ENCODE results near the gene CAP2.

Gene CAP2, protein sequence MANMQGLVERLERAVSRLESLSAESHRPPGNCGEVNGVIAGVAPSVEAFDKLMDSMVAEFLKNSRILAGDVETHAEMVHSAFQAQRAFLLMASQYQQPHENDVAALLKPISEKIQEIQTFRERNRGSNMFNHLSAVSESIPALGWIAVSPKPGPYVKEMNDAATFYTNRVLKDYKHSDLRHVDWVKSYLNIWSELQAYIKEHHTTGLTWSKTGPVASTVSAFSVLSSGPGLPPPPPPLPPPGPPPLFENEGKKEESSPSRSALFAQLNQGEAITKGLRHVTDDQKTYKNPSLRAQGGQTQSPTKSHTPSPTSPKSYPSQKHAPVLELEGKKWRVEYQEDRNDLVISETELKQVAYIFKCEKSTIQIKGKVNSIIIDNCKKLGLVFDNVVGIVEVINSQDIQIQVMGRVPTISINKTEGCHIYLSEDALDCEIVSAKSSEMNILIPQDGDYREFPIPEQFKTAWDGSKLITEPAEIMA

GRCh38 chr6:17392978-17393891 lies at the start of gene CAP2:
Gene CAP2 (plus strand): TSS chr6:17393595. CDS start chr6:17421556, 27,961 bp downstream.
- peak; percentile 65 for DNase-seq

- no peak for DNase-seq
Observed at GRCh38 chr6:17347012-17347411, 46.4 kb upstream of the CAP2 start.

DNA sequence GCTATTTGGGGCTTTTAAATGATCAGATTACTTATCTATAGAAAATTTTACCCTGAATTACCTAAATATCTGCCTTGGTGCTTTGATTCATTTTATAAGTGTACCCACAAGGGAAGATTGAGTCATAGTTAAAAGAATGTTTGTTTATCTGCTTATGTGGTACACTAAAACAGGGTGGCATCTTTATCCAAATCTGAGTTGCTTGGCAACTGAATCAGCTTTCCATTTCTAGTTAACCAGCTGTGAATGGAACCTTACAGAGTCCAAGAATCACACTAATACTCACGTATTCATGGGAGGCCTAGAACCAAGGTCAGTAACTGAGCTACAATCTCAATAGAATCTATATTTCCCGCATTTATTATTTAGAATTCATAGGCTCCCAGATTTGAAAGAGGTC lies 44.0 kb upstream of the CAP2 start:
- no peak for DNase-seq

DNA sequence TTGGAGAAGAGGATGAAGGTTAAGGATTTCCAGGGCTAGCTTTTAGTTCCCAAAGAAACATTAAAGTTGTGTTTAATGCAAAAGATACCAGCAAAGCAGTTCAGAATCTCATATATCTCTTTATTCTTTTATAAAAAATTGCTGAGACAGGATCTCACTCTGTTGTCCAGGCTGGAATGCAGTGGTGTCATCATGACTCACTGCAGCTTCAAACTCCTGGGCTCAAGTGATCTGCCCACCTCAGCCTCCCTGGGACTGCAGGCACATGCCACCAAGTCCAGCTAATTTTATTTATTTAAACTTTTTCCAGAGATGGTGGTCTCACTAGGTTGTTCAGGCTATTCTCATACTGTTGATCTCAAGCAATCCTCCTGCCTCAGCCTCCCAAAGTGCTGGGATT lies 41.1 kb upstream of the CAP2 start:
- peak; percentile 32 for DNase-seq

GRCh38 chr6:17353440-17354175 lies 39.8 kb upstream of the CAP2 start:
- no peak for DNase-seq

DNA sequence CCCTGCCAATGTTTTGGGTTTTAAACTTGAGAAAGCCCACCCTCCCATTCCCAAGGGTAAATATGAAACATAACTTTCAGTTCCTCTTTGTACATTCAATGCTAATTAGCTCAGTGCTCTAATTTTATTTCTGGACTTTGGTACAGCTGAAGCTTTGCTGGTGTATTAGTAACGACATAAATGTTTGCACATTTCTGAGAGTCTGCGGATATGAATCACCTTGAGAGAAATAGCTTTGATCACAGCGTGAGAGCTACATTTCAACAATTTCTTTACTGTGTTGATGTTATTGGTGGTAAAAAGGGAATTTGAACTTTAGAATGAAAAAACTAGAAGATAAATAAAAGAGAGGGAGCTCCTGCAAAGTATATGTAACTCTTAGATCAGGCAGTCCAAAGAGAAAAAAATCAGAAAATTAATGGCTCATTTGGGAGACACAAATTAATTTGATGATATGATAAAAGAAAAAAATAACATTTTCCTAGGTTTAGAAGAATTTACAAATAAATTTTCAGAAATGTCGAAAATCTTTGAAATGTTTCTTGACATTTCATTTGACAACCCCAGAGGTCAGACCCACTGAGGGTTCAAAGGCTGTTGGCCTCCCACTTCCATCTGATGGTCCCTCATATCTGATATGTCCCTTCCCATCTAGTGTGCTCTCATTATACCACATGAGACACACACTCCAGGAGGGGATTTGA lies 38.5 kb upstream of the CAP2 start:
- peak; percentile 80 for DNase-seq

DNA sequence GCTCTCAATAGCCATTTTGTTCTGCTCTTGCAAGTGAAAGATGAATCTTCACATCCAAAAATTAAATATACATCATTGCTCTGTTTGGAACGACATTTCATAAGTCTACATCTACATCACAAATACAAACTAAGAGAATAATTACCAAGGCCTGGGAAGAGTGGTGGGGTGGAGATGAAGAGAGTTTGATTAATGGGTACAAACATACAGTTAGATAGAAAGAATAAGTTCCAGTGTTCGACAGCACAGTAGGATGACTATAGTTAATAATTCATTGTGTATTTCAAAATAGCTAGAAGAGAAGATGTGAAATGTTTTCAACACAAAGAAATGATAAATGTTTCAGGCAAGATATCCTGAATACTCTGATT lies 38.0 kb upstream of the CAP2 start:
- no peak for DNase-seq

GRCh38 chr6:17358515-17358914 lies 34.9 kb upstream of the CAP2 start:
- DNase-seq: no peak

- no peak for DNase-seq
Observed at GRCh38 chr6:17360564-17360963, 32.8 kb upstream of the CAP2 start.

DNA sequence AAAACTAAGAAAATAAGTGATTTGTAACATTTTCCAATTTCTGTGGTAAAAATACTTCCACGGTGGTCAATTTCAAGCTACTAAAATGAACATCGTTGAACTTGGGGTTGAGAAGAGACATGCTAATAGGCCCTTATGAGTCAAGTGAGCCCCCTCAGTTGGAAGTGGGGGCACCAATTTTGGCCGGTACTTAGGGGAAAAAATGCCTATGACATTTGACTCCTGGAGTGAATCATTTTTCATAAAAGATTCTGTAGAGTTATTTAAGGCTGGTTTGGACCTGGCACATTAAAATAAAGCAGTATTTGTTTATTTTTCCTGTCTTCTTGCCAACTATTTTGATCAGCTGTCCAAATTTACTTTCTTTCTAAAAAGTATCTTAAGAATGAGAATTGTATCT lies 32.4 kb upstream of the CAP2 start:
- DNase-seq: peak; percentile 7

- no peak for DNase-seq
Observed at GRCh38 chr6:17365961-17366360, 27.4 kb upstream of the CAP2 start.

DNA sequence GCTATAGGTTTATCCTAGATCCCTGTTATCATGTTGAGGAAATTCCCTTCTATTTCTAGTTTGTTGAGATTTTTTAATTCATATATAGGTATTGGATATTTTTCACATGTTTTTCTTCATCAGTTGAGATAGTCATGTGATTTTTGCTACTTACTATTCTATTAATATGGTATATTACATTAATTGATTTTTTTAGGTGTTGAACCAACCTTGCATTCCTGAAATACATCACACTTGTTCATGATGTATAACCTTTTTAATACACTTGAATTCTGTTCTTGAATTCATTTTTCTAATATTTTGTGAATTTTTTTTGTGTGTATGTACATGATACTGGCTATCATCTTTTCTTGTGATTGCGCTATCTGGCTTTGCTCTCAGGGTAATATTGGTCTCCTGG lies 25.5 kb upstream of the CAP2 start:
- DNase-seq: no peak

GRCh38 chr6:17381424-17382147 lies 11.8 kb upstream of the CAP2 start:
- DNase-seq: peak; percentile 81

- DNase-seq: peak; percentile 70
Observed at GRCh38 chr6:17385660-17386059, 7.7 kb upstream of the CAP2 start.

DNA sequence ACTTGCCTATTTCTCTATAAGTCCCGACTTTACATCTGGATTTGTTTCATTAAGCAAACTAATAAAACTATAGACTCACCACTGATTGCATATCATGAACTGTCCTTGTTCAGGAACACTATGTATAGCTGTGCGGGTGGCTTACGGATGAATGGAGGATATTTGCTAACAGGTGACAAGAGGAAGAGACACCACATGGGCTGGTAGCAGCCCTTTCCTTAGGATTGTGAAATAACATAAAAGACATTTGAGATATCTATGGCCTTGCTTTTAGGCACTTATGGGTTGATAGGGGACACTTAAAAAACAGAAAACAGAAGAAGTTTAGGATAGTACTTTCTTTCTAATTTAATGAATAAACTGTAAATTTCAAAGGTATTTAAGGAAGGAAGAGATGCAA lies 5.0 kb upstream of the CAP2 start:
- DNase-seq: no peak

- DNase-seq: peak; percentile 71
Observed at GRCh38 chr6:17389274-17389847, 4.0 kb upstream of the CAP2 start.

- DNase-seq: no peak
Observed at GRCh38 chr6:17390276-17390675, 3.1 kb upstream of the CAP2 start.

GRCh38 chr6:17391976-17392375 lies 1.4 kb upstream of the CAP2 start:
- DNase-seq: no peak

GRCh38 chr6:17393892-17394631 lies 667 bp downstream of the CAP2 start:
- DNase-seq: peak; percentile 82

DNA sequence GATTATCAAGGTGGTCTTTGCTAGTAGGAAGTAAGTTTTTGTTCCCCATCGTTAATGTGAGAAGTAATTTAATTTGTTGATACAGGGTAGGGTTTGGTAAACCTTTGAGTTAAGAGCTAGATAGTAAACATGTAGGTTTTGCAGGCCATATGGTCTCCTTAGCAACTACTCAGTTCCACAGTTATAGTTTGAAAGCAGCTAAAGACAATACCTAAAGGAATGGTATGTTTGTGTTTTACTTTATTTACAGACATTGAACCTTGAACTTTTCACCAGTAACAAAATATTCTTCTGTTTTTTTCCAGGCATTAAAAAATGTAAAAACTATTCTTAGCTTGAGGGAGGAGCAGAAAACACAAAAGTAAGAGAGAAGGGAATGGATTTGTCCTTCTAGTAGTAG lies 1.7 kb downstream of the CAP2 start:
- no peak for DNase-seq

DNA sequence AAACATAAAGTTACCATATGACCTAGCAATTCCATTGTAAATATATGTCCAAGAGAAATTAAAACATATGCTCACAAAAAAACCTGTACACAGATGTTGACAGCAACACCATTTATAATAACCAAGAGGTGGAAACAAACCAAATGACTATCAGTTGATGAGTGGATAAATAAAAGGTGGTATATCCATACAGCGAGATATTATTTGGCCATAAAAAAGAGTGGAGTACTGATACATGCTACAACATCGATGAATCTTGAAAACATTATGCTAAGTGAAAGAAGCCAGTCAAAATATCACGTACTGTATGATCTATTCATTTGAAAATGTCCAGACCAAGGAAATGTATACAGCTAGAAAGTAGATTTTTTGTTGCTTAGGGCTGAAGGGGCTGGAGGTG lies 2.9 kb downstream of the CAP2 start:
- no peak for DNase-seq
